CD4-positive, alpha-beta T cell treated with Interleukin-4 for 4 hours (primary cell): Measurements from ENCODE around the gene SEC16A.

Source experiments
- DNase-seq: peaks from one replicate; pipeline ENCODE4 v3.0.0-alpha.2; 2020

SEC16A gene

GRCh38 chr9:136499935-136500910 lies 17.4 kb upstream of the SEC16A start:
- no peak for DNase-seq

GRCh38 chr9:136499071-136499934 lies 16.5 kb upstream of the SEC16A start:
- DNase-seq = no peak

- no peak for DNase-seq
These were observed 15.3 kb upstream of the SEC16A start for GRCh38 chr9:136497916-136498695.

GRCh38 chr9:136496801-136497620 lies 14.2 kb upstream of the SEC16A start:
- no peak for DNase-seq

GRCh38 chr9:136496181-136496580 lies 13.3 kb upstream of the SEC16A start:
- DNase-seq = no peak

GRCh38 chr9:136495238-136495800 lies 12.5 kb upstream of the SEC16A start:
- DNase-seq = no peak

GRCh38 chr9:136494531-136495215 lies 11.8 kb upstream of the SEC16A start:
- no peak for DNase-seq

- no peak for DNase-seq
These were observed 11.2 kb upstream of the SEC16A start for GRCh38 chr9:136494012-136494411.

GRCh38 chr9:136493567-136493971 lies 10.7 kb upstream of the SEC16A start:
- DNase-seq = no peak

- DNase-seq = no peak
These were observed 10.2 kb upstream of the SEC16A start for GRCh38 chr9:136492978-136493522.

GRCh38 chr9:136489731-136490130 lies 6.9 kb upstream of the SEC16A start:
- no peak for DNase-seq

- DNase-seq = peak; percentile 67
These were observed 5.7 kb upstream of the SEC16A start for GRCh38 chr9:136488247-136489214.

- no peak for DNase-seq
These were observed 4.8 kb upstream of the SEC16A start for GRCh38 chr9:136487672-136488071.

- no peak for DNase-seq
These were observed 4.2 kb upstream of the SEC16A start for GRCh38 chr9:136486823-136487620.

GRCh38 chr9:136486131-136486530 lies 3.3 kb upstream of the SEC16A start:
- DNase-seq = no peak

GRCh38 chr9:136485049-136486045 lies 2.5 kb upstream of the SEC16A start:
- DNase-seq = peak; percentile 76
